ENCODE results near the gene DDA1.

Gene DDA1

GRCh38 chr19:17303167-17303939 is 6.0 kb upstream of the DDA1 start, which contains the start of gene ABHD8:
Gene ABHD8 (minus strand): TSS chr19:17303425. CDS start chr19:17301616, 1,809 bp downstream.
- peak; percentile 79 for TF ChIP-seq CTCF (conservative IDR thresholded peaks at IDR 0.05)
- peak within 1 kb of the TSS; percentile 78; the same call in 1 of the 2 replicates for H3K27ac ChIP-seq

- peak overlapping the region; percentile 78; the same call in 1 of the 2 replicates for H3K27ac ChIP-seq
- no peak for TF ChIP-seq CTCF (conservative IDR thresholded peaks at IDR 0.05)
These were observed 5.5 kb upstream of the DDA1 start for GRCh38 chr19:17303940-17304267.

DNA sequence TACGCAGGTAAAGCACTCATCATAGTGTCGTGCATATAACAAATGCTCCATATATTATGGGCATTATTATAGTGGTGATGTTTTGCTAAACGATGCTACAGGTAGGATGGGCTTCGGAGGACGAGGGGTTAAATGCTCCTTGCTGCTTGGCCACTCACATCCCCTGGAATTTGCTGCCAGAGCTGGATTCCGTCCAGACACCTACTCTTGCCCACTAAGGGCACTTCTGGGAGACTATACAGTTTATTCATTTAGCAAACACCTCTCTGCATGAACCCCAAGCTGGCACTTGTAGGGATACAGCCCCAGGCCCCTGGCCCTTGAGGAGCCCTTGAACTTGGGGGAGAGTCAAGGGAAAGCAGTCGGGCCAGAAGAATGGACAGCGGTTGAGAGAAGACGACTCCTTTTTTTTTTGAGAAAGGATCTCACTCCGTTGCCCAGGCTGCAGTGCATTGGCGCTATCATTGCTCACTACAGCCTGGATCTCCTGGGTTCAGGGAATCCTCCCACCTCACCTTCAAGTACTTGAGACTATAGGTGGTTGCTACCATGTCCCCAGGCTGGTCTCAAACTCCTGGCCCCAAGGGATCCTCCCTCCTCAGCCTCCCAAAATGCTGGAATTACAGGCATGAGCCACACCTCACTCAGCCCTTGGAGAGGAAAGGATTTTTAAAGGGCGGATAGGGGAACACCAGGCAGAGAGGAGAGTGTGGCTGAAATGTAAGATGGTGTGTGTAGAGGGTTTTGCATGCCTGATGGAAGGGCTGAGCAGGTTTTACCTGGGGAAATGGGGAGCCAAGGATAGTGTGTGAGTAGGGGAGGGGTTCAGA is 4.8 kb upstream of the DDA1 start:
- peak overlapping the region; percentile 98 for H3K27ac ChIP-seq
- TF ChIP-seq CTCF (conservative IDR thresholded peaks at IDR 0.05), result no peak

- TF ChIP-seq CTCF (conservative IDR thresholded peaks at IDR 0.05), result 0 out of 2 replicates have a peak, but pooled peaks have one; percentile 16
- H3K27ac ChIP-seq, result peak overlapping the region; percentile 98
These were observed 4.2 kb upstream of the DDA1 start for GRCh38 chr19:17305216-17305516.

GRCh38 chr19:17305517-17306284 is 3.7 kb upstream of the DDA1 start, which contains the start of gene MRPL34:
Gene MRPL34 (plus strand): TSS chr19:17305872. CDS start chr19:17305893, 21 bp downstream.
- TF ChIP-seq CTCF (conservative IDR thresholded peaks at IDR 0.05), result peak; percentile 97
- H3K27ac ChIP-seq, result peak within 1 kb of the TSS; percentile 98

- H3K27ac ChIP-seq, result peak overlapping the region; percentile 98
- no peak for TF ChIP-seq CTCF (conservative IDR thresholded peaks at IDR 0.05)
These were observed 3.1 kb upstream of the DDA1 start for GRCh38 chr19:17306285-17306714.

Measured in VCaP (cell line).